BLaER1 treated with 17β-estradiol and CSF1 and Interleukin-3, amounts not matched to agents 10 nM and 100 nM (cell line): ENCODE measurements around the gene CELF2.

ENCODE experiments used
- H3K27ac ChIP-seq, 11 experiments: shearing (Covaris generic); formaldehyde crosslinking; 2 replicates each; pipeline ENCODE4 v1.8.1; 2022
- H3K27me3 ChIP-seq, 11 experiments: shearing (Covaris generic); formaldehyde crosslinking; 2 replicates each; pipeline ENCODE4 v1.8.1; 2022
- H3K36me3 ChIP-seq, 11 experiments: shearing (Covaris generic); formaldehyde crosslinking; 2 replicates each; pipeline ENCODE4 v1.8.1; 2022
- H3K4me1 ChIP-seq, 10 experiments: shearing (Covaris generic); formaldehyde crosslinking; 2 replicates each; pipeline ENCODE4 v1.8.1; 2022
- H3K4me2 ChIP-seq, 11 experiments: shearing (Covaris generic); formaldehyde crosslinking; 2 replicates each; pipeline ENCODE4 v1.8.1; 2022
- H3K4me3 ChIP-seq, 10 experiments: shearing (Covaris generic); formaldehyde crosslinking; 2 replicates each; pipeline ENCODE4 v1.8.1; 2022
- H3K9ac ChIP-seq, 11 experiments: shearing (Covaris generic); formaldehyde crosslinking; 2 replicates each; pipeline ENCODE4 v1.8.1; 2022
- H3K9me3 ChIP-seq, 11 experiments: shearing (Covaris generic); formaldehyde crosslinking; replicated peaks in 1 of 11; 2 replicates each; pipeline ENCODE4 v1.8.1; 2022
- H4K20me1 ChIP-seq, 11 experiments: shearing (Covaris generic); formaldehyde crosslinking; 2 replicates each; pipeline ENCODE4 v1.8.1; 2022
- Cebpa-rat ChIP-seq, 11 experiments: shearing (Covaris generic); IDR thresholded peaks; 2 replicates each; pipeline ENCODE4 v1.8.1; 2022

Gene CELF2

GRCh38 chr10:11193001-11193551, 175.4 kb downstream of the CELF2 start:
- Histone ChIP-seq H3K27me3 (no peaks in the 10 kb centered on the region), H3K4me1 (peaks cover 74 to 100% (median 91%) of the 10 kb centered on the region in 10 experiments), H3K9me3 (peaks cover 0 to 7% (median 0%) of the 10 kb centered on the region in 11 experiments; a peak in 3 of 22 replicates), H3K27ac (no peak overlapping the region), H4K20me1 (peaks cover 98 to 100% (median 100%) of the 10 kb centered on the region in 11 experiments), H3K4me3 (no peak overlapping the region), H3K4me2 (peak overlapping the region in 3 of 11 experiments; percentile 35 to 79 (median 46); a peak in 2 of 22 replicates), H3K36me3 (peaks cover 58 to 100% (median 93%) of the 10 kb centered on the region in 11 experiments), H3K9ac (no peak overlapping the region)
- no peak for TF ChIP-seq Cebpa-rat (IDR thresholded peaks at IDR 0.05)

- H3K4me1 ChIP-seq, result peaks cover 67 to 100% (median 91%) of the 10 kb centered on the region in 10 experiments
- H3K27me3 ChIP-seq, result no peaks in the 10 kb centered on the region
- peak overlapping the region in 4 of 11 experiments; percentile 14 to 33 (median 28); a peak in 3 of 22 replicates for H3K27ac ChIP-seq
- H3K9me3 ChIP-seq, result peaks cover 0 to 22% (median 9%) of the 10 kb centered on the region in 11 experiments; a peak in 12 of 22 replicates
- H3K9ac ChIP-seq, result peak overlapping the region in 1 of 11 experiments; percentile 32; a peak in 1 of 22 replicates
- peaks cover 56 to 100% (median 93%) of the 10 kb centered on the region in 11 experiments for H3K36me3 ChIP-seq
- no peak for TF ChIP-seq Cebpa-rat (IDR thresholded peaks at IDR 0.05)
- peak overlapping the region; percentile 17 to 79 (median 57); a peak in 21 of 22 replicates for H3K4me2 ChIP-seq
- H4K20me1 ChIP-seq, result peaks cover 98 to 100% (median 100%) of the 10 kb centered on the region in 11 experiments
- no peak overlapping the region for H3K4me3 ChIP-seq
Observed at GRCh38 chr10:11194859-11195586, 177.4 kb downstream of the CELF2 start.

- no peak for TF ChIP-seq Cebpa-rat (IDR thresholded peaks at IDR 0.05)
- peaks cover 63 to 100% (median 90%) of the 10 kb centered on the region in 10 experiments for H3K4me1 ChIP-seq
- peaks cover 0 to 28% (median 14%) of the 10 kb centered on the region in 11 experiments; a peak in 16 of 22 replicates for H3K9me3 ChIP-seq
- H3K4me3 ChIP-seq, result no peak overlapping the region
- no peaks in the 10 kb centered on the region for H3K27me3 ChIP-seq
- peak overlapping the region in 5 of 11 experiments; percentile 14 to 33 (median 23); a peak in 4 of 22 replicates for H3K27ac ChIP-seq
- H3K9ac ChIP-seq, result no peak overlapping the region; a peak in 1 of 22 replicates
- peaks cover 98 to 100% (median 100%) of the 10 kb centered on the region in 11 experiments for H4K20me1 ChIP-seq
- peaks cover 60 to 100% (median 93%) of the 10 kb centered on the region in 11 experiments for H3K36me3 ChIP-seq
- H3K4me2 ChIP-seq, result peak overlapping the region; percentile 2 to 79 (median 57); a peak in 21 of 22 replicates
Observed at GRCh38 chr10:11195623-11196022, 178.0 kb downstream of the CELF2 start.

GRCh38 chr10:11197266-11197712, 179.6 kb downstream of the CELF2 start:
- Histone ChIP-seq H3K27me3 (no peaks in the 10 kb centered on the region), H3K36me3 (peaks cover 65 to 100% (median 93%) of the 10 kb centered on the region in 11 experiments), H3K9ac (peak overlapping the region in 6 of 11 experiments; percentile 1 to 30 (median 22); a peak in 7 of 22 replicates), H3K9me3 (peaks cover 0 to 37% (median 20%) of the 10 kb centered on the region in 11 experiments; a peak in 20 of 22 replicates), H3K27ac (peak overlapping the region in 10 of 11 experiments; percentile 20 to 67 (median 50); a peak in 19 of 22 replicates), H3K4me1 (peaks cover 64 to 100% (median 87%) of the 10 kb centered on the region in 10 experiments), H3K4me3 (no peak overlapping the region), H4K20me1 (peaks cover 98 to 100% (median 100%) of the 10 kb centered on the region in 11 experiments), H3K4me2 (peak overlapping the region; percentile 46 to 81 (median 65))
- peak in 7 of 11 experiments; percentile 16 to 76 (median 49); a peak in 7 of 22 replicates for TF ChIP-seq Cebpa-rat (IDR thresholded peaks at IDR 0.05)

GRCh38 chr10:11197878-11198277, 180.2 kb downstream of the CELF2 start:
- Histone ChIP-seq H3K27ac (peak overlapping the region in 9 of 11 experiments; percentile 39 to 67 (median 52); a peak in 18 of 22 replicates), H3K36me3 (peaks cover 63 to 100% (median 93%) of the 10 kb centered on the region in 11 experiments), H3K9me3 (peaks cover 0 to 39% (median 20%) of the 10 kb centered on the region in 11 experiments; a peak in 20 of 22 replicates), H4K20me1 (peaks cover 98 to 100% (median 100%) of the 10 kb centered on the region in 11 experiments), H3K4me1 (peaks cover 64 to 100% (median 85%) of the 10 kb centered on the region in 10 experiments), H3K4me2 (peak overlapping the region; percentile 46 to 81 (median 65); a peak in 18 of 22 replicates), H3K4me3 (no peak overlapping the region), H3K9ac (peak overlapping the region in 3 of 11 experiments; percentile 19 to 30 (median 26); a peak in 5 of 22 replicates), H3K27me3 (no peaks in the 10 kb centered on the region)
- TF ChIP-seq Cebpa-rat (IDR thresholded peaks at IDR 0.05), result no peak

- peaks cover 76 to 100% (median 93%) of the 10 kb centered on the region in 10 experiments for H3K4me1 ChIP-seq
Observed at GRCh38 chr10:11201911-11202310, 184.2 kb downstream of the CELF2 start.

GRCh38 chr10:11204351-11204942, 186.8 kb downstream of the CELF2 start:
- peaks cover 80 to 100% (median 96%) of the 10 kb centered on the region in 10 experiments for H3K4me1 ChIP-seq
- peak overlapping the region in 10 of 11 experiments; percentile 38 to 70 (median 55); a peak in 20 of 22 replicates for H3K27ac ChIP-seq
- no peak for TF ChIP-seq Cebpa-rat (IDR thresholded peaks at IDR 0.05)
- peaks cover 0 to 33% (median 14%) of the 10 kb centered on the region in 11 experiments; a peak in 19 of 22 replicates for H3K9me3 ChIP-seq
- H3K4me2 ChIP-seq, result peak overlapping the region; percentile 72 to 90 (median 83)
- no peak overlapping the region for H3K4me3 ChIP-seq
- H3K9ac ChIP-seq, result peak overlapping the region in 10 of 11 experiments; percentile 4 to 60 (median 48); a peak in 16 of 22 replicates
- H3K27me3 ChIP-seq, result no peaks in the 10 kb centered on the region
- H4K20me1 ChIP-seq, result peaks cover 100% of the 10 kb centered on the region in 11 experiments
- peaks cover 76 to 99% (median 90%) of the 10 kb centered on the region in 11 experiments for H3K36me3 ChIP-seq

More at GRCh38 chr10:11201911-11202310, 184.2 kb downstream of the CELF2 start:
- peak overlapping the region in 7 of 11 experiments; percentile 3 to 87 (median 73); a peak in 9 of 22 replicates for H3K4me2 ChIP-seq
- H3K9ac ChIP-seq, result no peak overlapping the region
- H3K36me3 ChIP-seq, result peaks cover 82 to 100% (median 95%) of the 10 kb centered on the region in 11 experiments
- H4K20me1 ChIP-seq, result peaks cover 99 to 100% (median 100%) of the 10 kb centered on the region in 11 experiments
- no peaks in the 10 kb centered on the region for H3K27me3 ChIP-seq
- no peak for TF ChIP-seq Cebpa-rat (IDR thresholded peaks at IDR 0.05)
- H3K9me3 ChIP-seq, result peaks cover 0 to 44% (median 20%) of the 10 kb centered on the region in 11 experiments; a peak in 20 of 22 replicates
- H3K27ac ChIP-seq, result 0 out of 22 replicates have a peak overlapping the region, but pooled peaks of 1 of the 11 experiments have one; percentile 6
- H3K4me3 ChIP-seq, result no peak overlapping the region
